A549 (cell line): ENCODE results near the gene DCAF7.

Experiments
- CEBPB ChIP-seq, 2 experiments: fragments of >200 bp in 1 of 2; sonication (Bioruptor Twin) in 1 of 2; formaldehyde crosslinking in 1 of 2; IDR thresholded peaks; 2 replicates each; pipeline ENCODE4 v1.6.1; 2012 to 2016
- EP300 ChIP-seq, 2 experiments: fragments of >200 bp; sonication (Bioruptor Twin); formaldehyde crosslinking; IDR thresholded peaks; 2 replicates in 1 of 2; 3 replicates in 1 of 2; pipeline ENCODE4 v1.6.1; 2016 to 2017
- JUN ChIP-seq, 2 experiments: fragments of >200 bp; sonication (Bioruptor Twin); formaldehyde crosslinking; IDR thresholded peaks; 2 replicates in 1 of 2; 3 replicates in 1 of 2; pipeline ENCODE4 v1.6.1; 2016 to 2017
- JUNB ChIP-seq: fragments of >200 bp; sonication (Bioruptor Twin); formaldehyde crosslinking; IDR thresholded peaks from 2 replicates; pipeline ENCODE4 v1.6.1; 2016
- POLR2AphosphoS2 ChIP-seq: conservative IDR thresholded peaks from 2 replicates; pipeline ENCODE4 v1.6.1; 2012; ENCODE audit warnings: low read length, improper control_type of control experiment, inconsistent platforms
- USF2 ChIP-seq: fragments of 450-650 bp; IDR thresholded peaks from 2 replicates; pipeline ENCODE4 v1.6.1; 2014; ENCODE audit warnings: antibody characterized with exemption
- TF ChIP-seq, protein P1 (sequence below): fragments of >200 bp; sonication (Bioruptor Twin); formaldehyde crosslinking; IDR thresholded peaks from 3 replicates; pipeline ENCODE4 v1.5.1; 2016

DNA sequence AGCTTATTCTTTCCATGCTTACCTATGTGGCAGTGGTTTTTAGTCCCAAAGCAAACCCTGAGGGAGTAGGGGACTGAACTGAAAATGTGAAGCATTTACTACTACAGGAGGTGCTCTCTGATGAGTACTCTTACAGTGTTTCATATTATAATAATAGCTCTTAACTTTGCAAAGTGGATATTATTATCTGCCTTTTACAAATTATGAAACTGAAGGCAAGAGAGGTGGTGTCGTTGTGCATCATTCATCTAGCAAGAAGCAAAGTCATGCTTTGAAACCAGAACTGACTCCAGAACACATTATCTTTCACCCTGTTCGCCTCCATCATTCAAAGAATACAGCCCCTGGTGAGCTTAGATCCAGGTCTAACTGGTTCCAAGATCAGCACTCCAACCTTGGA is 35.3 kb upstream of the DCAF7 start:
- TF ChIP-seq, protein P1, sequence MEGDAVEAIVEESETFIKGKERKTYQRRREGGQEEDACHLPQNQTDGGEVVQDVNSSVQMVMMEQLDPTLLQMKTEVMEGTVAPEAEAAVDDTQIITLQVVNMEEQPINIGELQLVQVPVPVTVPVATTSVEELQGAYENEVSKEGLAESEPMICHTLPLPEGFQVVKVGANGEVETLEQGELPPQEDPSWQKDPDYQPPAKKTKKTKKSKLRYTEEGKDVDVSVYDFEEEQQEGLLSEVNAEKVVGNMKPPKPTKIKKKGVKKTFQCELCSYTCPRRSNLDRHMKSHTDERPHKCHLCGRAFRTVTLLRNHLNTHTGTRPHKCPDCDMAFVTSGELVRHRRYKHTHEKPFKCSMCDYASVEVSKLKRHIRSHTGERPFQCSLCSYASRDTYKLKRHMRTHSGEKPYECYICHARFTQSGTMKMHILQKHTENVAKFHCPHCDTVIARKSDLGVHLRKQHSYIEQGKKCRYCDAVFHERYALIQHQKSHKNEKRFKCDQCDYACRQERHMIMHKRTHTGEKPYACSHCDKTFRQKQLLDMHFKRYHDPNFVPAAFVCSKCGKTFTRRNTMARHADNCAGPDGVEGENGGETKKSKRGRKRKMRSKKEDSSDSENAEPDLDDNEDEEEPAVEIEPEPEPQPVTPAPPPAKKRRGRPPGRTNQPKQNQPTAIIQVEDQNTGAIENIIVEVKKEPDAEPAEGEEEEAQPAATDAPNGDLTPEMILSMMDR = no peak
- TF ChIP-seq USF2 (no peak), JUNB (no peak), EP300 (IDR thresholded peaks at IDR 0.05) (no peak), CEBPB (IDR thresholded peaks at IDR 0.05) (no peak), JUN (IDR thresholded peaks at IDR 0.05) (no peak), POLR2AphosphoS2 (no peak)
